ENCODE results near the gene RNF220. TPM values are rescaled to one million over a fixed set of nuclear protein-coding genes. Genes with fewer than 3 reads are reported as not detected.

Gene RNF220
- total RNA-seq, 6 donors from 2014 or later, result 77.7 to 114 (median 91.1) TPM

- peaks cover 39 to 62% (median 52%) of the 10 kb centered on the region in 4 donors for H3K4me1 ChIP-seq
- no peaks in the 10 kb centered on the region for H3K9me3 ChIP-seq
- DNase-seq (no peak), ATAC-seq (ENCODE audit: low FRiP score in 2 of 2) (no peak)
- no peaks in the 10 kb centered on the region for H3K36me3 ChIP-seq
- peak overlapping the region in 3 of 4 donors; percentile 62 to 66 (median 65) for H3K4me3 ChIP-seq
- TF ChIP-seq EP300 (IDR thresholded peaks at IDR 0.05), result no peak
- no peak for TF ChIP-seq POLR2AphosphoS5 (IDR thresholded peaks at IDR 0.05)
- TF ChIP-seq, protein P1, sequence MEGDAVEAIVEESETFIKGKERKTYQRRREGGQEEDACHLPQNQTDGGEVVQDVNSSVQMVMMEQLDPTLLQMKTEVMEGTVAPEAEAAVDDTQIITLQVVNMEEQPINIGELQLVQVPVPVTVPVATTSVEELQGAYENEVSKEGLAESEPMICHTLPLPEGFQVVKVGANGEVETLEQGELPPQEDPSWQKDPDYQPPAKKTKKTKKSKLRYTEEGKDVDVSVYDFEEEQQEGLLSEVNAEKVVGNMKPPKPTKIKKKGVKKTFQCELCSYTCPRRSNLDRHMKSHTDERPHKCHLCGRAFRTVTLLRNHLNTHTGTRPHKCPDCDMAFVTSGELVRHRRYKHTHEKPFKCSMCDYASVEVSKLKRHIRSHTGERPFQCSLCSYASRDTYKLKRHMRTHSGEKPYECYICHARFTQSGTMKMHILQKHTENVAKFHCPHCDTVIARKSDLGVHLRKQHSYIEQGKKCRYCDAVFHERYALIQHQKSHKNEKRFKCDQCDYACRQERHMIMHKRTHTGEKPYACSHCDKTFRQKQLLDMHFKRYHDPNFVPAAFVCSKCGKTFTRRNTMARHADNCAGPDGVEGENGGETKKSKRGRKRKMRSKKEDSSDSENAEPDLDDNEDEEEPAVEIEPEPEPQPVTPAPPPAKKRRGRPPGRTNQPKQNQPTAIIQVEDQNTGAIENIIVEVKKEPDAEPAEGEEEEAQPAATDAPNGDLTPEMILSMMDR (IDR thresholded peaks at IDR 0.05), result no peak
- no peak for TF ChIP-seq POLR2A (IDR thresholded peaks at IDR 0.05)
- WGBS, 2 donors, result 88 to 90% methylated on average over 7 of the region's 7 CpGs
- H3K27ac ChIP-seq, result peak overlapping the region; percentile 92 to 98 (median 96)
- no peaks in the 10 kb centered on the region for H3K27me3 ChIP-seq
Measured at GRCh38 chr1:44675186-44675585, 270.1 kb downstream of the RNF220 start.

DNA sequence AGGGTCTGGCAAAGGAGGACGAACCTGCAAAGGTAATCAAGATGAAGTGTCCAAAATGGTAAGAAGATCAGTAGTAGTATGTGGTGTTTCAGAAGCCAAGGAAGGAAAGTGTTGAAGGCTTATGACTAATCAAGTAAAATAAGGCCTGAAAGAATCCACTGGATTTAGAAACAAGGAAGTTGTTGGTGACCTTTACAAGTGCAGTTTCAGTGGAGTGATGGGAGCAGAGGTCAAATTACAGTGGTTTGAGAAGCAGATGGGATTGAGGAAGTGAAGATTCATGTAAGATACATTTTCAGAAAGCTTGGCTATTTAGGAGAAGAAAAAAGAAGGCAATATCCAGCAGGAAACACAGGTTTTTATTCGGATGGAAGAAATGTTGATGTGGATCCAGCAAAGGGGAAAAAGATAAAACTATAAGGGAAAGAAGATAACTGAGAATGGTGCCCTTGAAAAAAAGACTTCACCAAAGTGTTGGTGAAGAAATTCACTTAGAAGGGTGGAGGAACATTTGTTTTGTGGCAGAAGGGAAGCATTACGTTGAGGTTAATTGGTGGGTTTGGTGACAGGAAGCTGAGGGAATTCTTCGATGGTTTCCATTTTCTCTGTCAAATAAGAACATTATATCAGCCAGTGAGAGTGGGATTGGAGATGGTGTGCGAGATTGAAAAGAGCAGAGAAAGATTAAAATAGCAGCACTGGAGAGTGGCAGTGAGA lies 271.6 kb downstream of the RNF220 start:
- DNase-seq (peak in 1 of 2 donors; percentile 38), ATAC-seq (ENCODE audit: low FRiP score in 2 of 2) (no peak)
- Histone ChIP-seq H3K4me3 (no peak overlapping the region), H3K27me3 (no peaks in the 10 kb centered on the region), H3K27ac (peak overlapping the region; percentile 70 to 98 (median 96)), H3K36me3 (no peaks in the 10 kb centered on the region), H3K4me1 (peaks cover 37 to 53% (median 49%) of the 10 kb centered on the region in 4 donors), H3K9me3 (no peaks in the 10 kb centered on the region)
- 59 to 65% methylated on average over 5 of the region's 5 CpGs for WGBS, 2 donors
- TF ChIP-seq POLR2A (IDR thresholded peaks at IDR 0.05) (no peak), EP300 (IDR thresholded peaks at IDR 0.05) (no peak), POLR2AphosphoS5 (IDR thresholded peaks at IDR 0.05) (peak in 1 of 2 donors; percentile 33)
- TF ChIP-seq, protein P1 (IDR thresholded peaks at IDR 0.05), result no peak

DNA sequence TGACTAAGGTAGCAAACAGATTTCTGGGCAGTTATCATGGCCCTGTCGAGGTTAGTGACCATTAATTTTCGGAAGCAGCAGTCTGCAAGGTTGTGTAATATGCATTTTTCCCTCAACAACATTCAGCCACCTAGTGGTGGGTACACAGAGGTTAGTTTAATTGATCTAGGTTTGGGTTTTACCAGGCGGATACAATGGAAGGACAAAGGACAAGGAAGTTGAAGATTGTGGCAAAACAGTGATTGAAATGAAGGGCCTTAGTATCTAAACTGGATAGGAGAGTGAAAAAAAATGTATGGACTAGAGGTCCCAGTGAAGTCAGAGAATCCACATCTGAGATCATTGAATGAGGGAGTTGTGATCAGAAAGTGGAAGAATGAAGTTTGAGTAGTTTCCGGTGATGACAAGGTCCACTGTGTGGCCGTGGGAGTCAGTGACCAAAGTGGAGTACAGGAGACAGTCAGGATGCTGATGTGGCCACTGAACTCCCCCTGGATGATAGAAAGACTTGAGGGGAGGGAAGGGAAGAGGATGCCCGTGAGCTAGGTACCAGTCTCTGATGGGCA lies 272.2 kb downstream of the RNF220 start:
- no peak overlapping the region for H3K4me3 ChIP-seq
- TF ChIP-seq, protein P1 (IDR thresholded peaks at IDR 0.05), result peak in 5 of 6 experiments; percentile 23 to 66 (median 58)
- TF ChIP-seq POLR2AphosphoS5 (IDR thresholded peaks at IDR 0.05) (no peak), POLR2A (IDR thresholded peaks at IDR 0.05) (no peak), EP300 (IDR thresholded peaks at IDR 0.05) (no peak)
- H3K4me1 ChIP-seq, result peaks cover 32 to 49% (median 43%) of the 10 kb centered on the region in 4 donors
- no peak for DNase-seq
- H3K27ac ChIP-seq, result peak overlapping the region; percentile 56 to 98 (median 84)
- H3K27me3 ChIP-seq, result no peaks in the 10 kb centered on the region
- no peaks in the 10 kb centered on the region for H3K36me3 ChIP-seq
- no peaks in the 10 kb centered on the region for H3K9me3 ChIP-seq
- no peak for ATAC-seq (ENCODE audit: low FRiP score in 2 of 2)
- 46 to 55% methylated on average over 6 of the region's 6 CpGs for WGBS, 2 donors

GRCh38 chr1:44678120-44678519 lies 273.1 kb downstream of the RNF220 start:
- TF ChIP-seq, protein P1 (IDR thresholded peaks at IDR 0.05), result no peak
- TF ChIP-seq POLR2A (IDR thresholded peaks at IDR 0.05), result no peak
- TF ChIP-seq EP300 (IDR thresholded peaks at IDR 0.05), result no peak
- no peak for TF ChIP-seq POLR2AphosphoS5 (IDR thresholded peaks at IDR 0.05)
- Histone ChIP-seq H3K27me3 (no peaks in the 10 kb centered on the region), H3K4me3 (no peak overlapping the region), H3K36me3 (no peaks in the 10 kb centered on the region), H3K4me1 (peaks cover 25 to 45% (median 34%) of the 10 kb centered on the region in 4 donors), H3K27ac (peak overlapping the region in 1 of 4 donors; percentile 97), H3K9me3 (no peaks in the 10 kb centered on the region)
- DNase-seq (no peak), ATAC-seq (ENCODE audit: low FRiP score in 2 of 2) (no peak)
- WGBS, 2 donors, result 80 to 92% methylated on average over 2 of the region's 2 CpGs
